OCI-LY3 (cell line): ENCODE data around the gene HAPLN1.

ENCODE experiments used
- H2AFZ ChIP-seq: fragments of 200-600, 300-600 bp; shearing (Covaris generic); 2 replicates; pipeline ENCODE4 v1.6.0; 2014; ENCODE audit warnings: antibody characterized with exemption, low read depth, low read length
- H3K27ac ChIP-seq: fragments of 200-600, 300-600 bp; sonication (generic); 2 replicates; pipeline ENCODE4 v1.5.1; 2014; ENCODE audit warnings: mild to moderate bottlenecking, low read length, moderate library complexity, mixed read lengths
- H3K27me3 ChIP-seq: fragments of 200-600, 300-600 bp; sonication (generic); 2 replicates; pipeline ENCODE4 v1.6.1; 2014; ENCODE audit warnings: low read depth, low read length, mixed read lengths
- H3K36me3 ChIP-seq: fragments of 200-600, 300-600 bp; sonication (generic); replicated peaks from 2 replicates; pipeline ENCODE3; 2014; ENCODE audit warnings: low read depth, low read length, mixed read lengths
- H3K4me1 ChIP-seq: fragments of 300-600, 200-600 bp; sonication (generic); 2 replicates; pipeline ENCODE4 v1.6.1; 2014; ENCODE audit warnings: low read length, mixed read lengths
- H3K4me2 ChIP-seq: fragments of 200-600, 300-600 bp; sonication (generic); 2 replicates; pipeline ENCODE4 v1.6.1; 2014; ENCODE audit warnings: low read length, mixed read lengths
- H3K4me3 ChIP-seq: fragments of 300-600, 200-600 bp; sonication (generic); 2 replicates; pipeline ENCODE4 v1.5.1; 2014; ENCODE audit warnings: antibody characterized with exemption, mild to moderate bottlenecking, low read length, moderate library complexity
- H3K79me2 ChIP-seq: fragments of 300-600, 200-600 bp; shearing (Covaris generic); 2 replicates; pipeline ENCODE4 v1.6.1; 2014; ENCODE audit warnings: mild to moderate bottlenecking, low read length, mixed read lengths
- H3K9ac ChIP-seq: fragments of 300-600, 200-600 bp; shearing (Covaris generic); 2 replicates; pipeline ENCODE4 v1.6.0; 2014; ENCODE audit warnings: mild to moderate bottlenecking, low read length, moderate library complexity
- H3K9me3 ChIP-seq: fragments of 200-600, 300-600 bp; shearing (Covaris generic); 2 replicates; pipeline ENCODE4 v1.6.1; 2014; ENCODE audit warnings: low read length, mixed read lengths; ENCODE audit not compliant: insufficient read depth
- H4K20me1 ChIP-seq: fragments of 200-600, 300-600 bp; sonication (generic); 2 replicates; pipeline ENCODE4 v1.6.1; 2016; ENCODE audit warnings: low read length, mixed read lengths; ENCODE audit not compliant: insufficient read depth
- EZH2phosphoT487 ChIP-seq: fragments of 200-600 bp; shearing (Covaris generic); IDR thresholded peaks from 2 replicates; pipeline ENCODE4 v1.6.1; 2018; ENCODE audit warnings: antibody characterized with exemption, mixed run types, low read depth
- TF ChIP-seq, protein P1 (sequence below): fragments of 200-600, 300-600 bp; sonication (generic); IDR thresholded peaks from 2 replicates; pipeline ENCODE4 v1.5.1; 2014; ENCODE audit warnings: antibody characterized with exemption, low read length, low read depth

HAPLN1 gene

DNA sequence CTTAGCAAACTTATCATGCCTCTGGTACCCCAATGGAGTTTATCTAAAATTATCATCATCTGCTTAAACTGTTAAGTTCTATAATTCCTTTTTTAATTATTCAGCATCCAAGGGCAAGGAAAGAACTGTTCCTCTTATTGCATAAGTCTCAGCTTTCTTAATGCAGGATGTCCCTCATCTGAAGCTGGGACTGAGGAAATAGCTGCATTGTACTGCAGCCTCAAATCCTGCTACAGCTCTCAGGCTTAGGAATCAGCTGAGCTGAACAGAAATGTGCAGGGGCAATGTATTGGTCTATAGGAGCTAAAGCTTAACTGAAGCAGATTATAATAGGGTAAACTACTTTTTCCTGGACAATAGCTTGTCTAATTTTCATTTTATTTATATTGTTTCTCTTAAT is 48.0 kb downstream of the HAPLN1 start:
- no peaks in the 10 kb centered on the region for H3K79me2 ChIP-seq
- TF ChIP-seq, protein P1, sequence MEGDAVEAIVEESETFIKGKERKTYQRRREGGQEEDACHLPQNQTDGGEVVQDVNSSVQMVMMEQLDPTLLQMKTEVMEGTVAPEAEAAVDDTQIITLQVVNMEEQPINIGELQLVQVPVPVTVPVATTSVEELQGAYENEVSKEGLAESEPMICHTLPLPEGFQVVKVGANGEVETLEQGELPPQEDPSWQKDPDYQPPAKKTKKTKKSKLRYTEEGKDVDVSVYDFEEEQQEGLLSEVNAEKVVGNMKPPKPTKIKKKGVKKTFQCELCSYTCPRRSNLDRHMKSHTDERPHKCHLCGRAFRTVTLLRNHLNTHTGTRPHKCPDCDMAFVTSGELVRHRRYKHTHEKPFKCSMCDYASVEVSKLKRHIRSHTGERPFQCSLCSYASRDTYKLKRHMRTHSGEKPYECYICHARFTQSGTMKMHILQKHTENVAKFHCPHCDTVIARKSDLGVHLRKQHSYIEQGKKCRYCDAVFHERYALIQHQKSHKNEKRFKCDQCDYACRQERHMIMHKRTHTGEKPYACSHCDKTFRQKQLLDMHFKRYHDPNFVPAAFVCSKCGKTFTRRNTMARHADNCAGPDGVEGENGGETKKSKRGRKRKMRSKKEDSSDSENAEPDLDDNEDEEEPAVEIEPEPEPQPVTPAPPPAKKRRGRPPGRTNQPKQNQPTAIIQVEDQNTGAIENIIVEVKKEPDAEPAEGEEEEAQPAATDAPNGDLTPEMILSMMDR = no peak
- TF ChIP-seq EZH2phosphoT487 = no peak
- peaks cover 9% of the 10 kb centered on the region for H3K4me1 ChIP-seq
- H3K4me2 ChIP-seq = no peak overlapping the region
- H3K27me3 ChIP-seq = no peaks in the 10 kb centered on the region
- H3K9me3 ChIP-seq = no peaks in the 10 kb centered on the region
- no peaks in the 10 kb centered on the region for H3K36me3 ChIP-seq
- no peak overlapping the region for H3K27ac ChIP-seq
- H3K4me3 ChIP-seq = no peak overlapping the region
- H2AFZ ChIP-seq = peak overlapping the region; percentile 67; the same call in 1 of the 2 replicates
- H4K20me1 ChIP-seq = no peaks in the 10 kb centered on the region
- no peak overlapping the region for H3K9ac ChIP-seq

DNA sequence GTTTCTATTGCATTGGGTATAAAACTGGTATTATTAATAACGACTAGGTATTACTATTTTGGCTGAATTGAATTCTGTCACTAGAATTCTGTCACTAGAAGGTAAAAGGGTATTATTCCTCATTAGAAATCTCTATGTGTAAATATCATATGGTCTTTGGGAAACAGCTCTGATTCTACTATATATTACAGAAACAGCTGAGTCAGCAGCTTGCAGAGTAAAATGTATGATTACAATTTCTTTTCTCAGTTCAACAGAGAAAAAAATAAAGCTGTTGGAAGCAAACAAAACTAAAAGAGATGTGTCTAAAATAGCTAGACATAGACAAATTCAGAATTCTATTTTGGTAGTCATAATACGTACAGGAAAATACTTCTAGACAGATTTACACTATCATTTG is 48.5 kb downstream of the HAPLN1 start:
- H3K4me1 ChIP-seq = peaks cover 9% of the 10 kb centered on the region
- no peak overlapping the region for H3K27ac ChIP-seq
- no peaks in the 10 kb centered on the region for H3K36me3 ChIP-seq
- no peak overlapping the region for H3K9ac ChIP-seq
- H3K79me2 ChIP-seq = no peaks in the 10 kb centered on the region
- no peak overlapping the region for H3K4me2 ChIP-seq
- no peaks in the 10 kb centered on the region for H3K9me3 ChIP-seq
- no peaks in the 10 kb centered on the region for H4K20me1 ChIP-seq
- H2AFZ ChIP-seq = no peak overlapping the region
- no peaks in the 10 kb centered on the region for H3K27me3 ChIP-seq
- TF ChIP-seq EZH2phosphoT487 = no peak
- TF ChIP-seq, protein P1 = no peak
- H3K4me3 ChIP-seq = no peak overlapping the region

DNA sequence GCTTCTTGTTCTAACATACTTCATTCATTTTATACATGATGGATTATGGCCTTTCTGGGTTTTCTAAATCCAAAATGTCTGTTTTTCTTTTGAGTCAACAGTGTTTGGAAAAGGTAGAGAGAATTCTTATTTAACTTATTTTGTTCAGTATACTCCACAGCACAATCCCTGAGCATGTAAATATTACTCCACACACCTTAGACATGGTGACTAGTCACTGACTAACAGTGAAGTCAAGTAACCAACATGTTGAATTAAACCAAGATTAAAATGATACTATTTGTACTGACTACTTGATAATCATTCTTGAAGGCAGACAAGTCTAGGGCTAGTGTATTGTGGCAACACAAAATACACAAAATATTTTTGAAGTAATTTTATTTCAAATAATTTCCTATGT is 55.0 kb downstream of the HAPLN1 start:
- no peak overlapping the region for H3K4me2 ChIP-seq
- no peak overlapping the region for H3K27ac ChIP-seq
- H3K9ac ChIP-seq = no peak overlapping the region
- no peaks in the 10 kb centered on the region for H3K79me2 ChIP-seq
- no peaks in the 10 kb centered on the region for H3K36me3 ChIP-seq
- H2AFZ ChIP-seq = no peak overlapping the region
- no peak for TF ChIP-seq EZH2phosphoT487
- TF ChIP-seq, protein P1 = no peak
- no peak overlapping the region for H3K4me3 ChIP-seq
- no peaks in the 10 kb centered on the region for H3K27me3 ChIP-seq
- no peaks in the 10 kb centered on the region for H3K4me1 ChIP-seq
- no peaks in the 10 kb centered on the region for H4K20me1 ChIP-seq
- no peaks in the 10 kb centered on the region for H3K9me3 ChIP-seq

DNA sequence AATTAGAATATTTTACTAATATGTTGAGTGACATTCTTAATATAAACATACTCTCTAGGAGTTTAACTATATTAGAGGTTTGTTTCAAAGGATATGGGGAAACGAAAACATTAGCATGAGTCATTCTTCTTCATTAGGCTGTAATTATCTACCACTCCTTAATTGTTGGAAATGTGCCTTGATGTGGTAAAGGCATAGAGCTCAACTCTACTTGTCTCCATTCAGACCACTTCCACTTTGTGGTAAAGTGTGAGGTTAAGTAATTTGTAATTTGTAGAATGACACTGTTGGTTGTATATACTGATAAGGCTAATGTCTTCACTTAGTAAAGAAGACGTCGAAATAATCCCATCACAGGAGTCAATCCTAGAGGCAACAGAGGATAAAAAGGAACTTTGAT is 58.1 kb downstream of the HAPLN1 start:
- no peaks in the 10 kb centered on the region for H3K9me3 ChIP-seq
- no peak overlapping the region for H3K27ac ChIP-seq
- no peak overlapping the region for H3K4me2 ChIP-seq
- H4K20me1 ChIP-seq = no peaks in the 10 kb centered on the region
- no peak overlapping the region for H2AFZ ChIP-seq
- H3K9ac ChIP-seq = no peak overlapping the region
- TF ChIP-seq EZH2phosphoT487 = no peak
- TF ChIP-seq, protein P1 = no peak
- no peaks in the 10 kb centered on the region for H3K36me3 ChIP-seq
- H3K79me2 ChIP-seq = no peaks in the 10 kb centered on the region
- no peak overlapping the region for H3K4me3 ChIP-seq
- H3K4me1 ChIP-seq = no peaks in the 10 kb centered on the region
- no peaks in the 10 kb centered on the region for H3K27me3 ChIP-seq
